ENCODE measurements around the gene ANKS3.

ANKS3 gene

GRCh38 chr16:4677390-4677789 lies 56.7 kb downstream of the ANKS3 start:
- H3K79me1 ChIP-seq (ENCODE audit: low read depth, low read length), result peaks cover 6% of the 10 kb centered on the region
- no peak overlapping the region for H4K91ac ChIP-seq (ENCODE audit: low read depth, low read length, poor library complexity)
- no peaks in the 10 kb centered on the region for H3K9me3 ChIP-seq (replicated peaks in 1 of 2; ENCODE audit: control insufficient read depth in 2 of 2, insufficient read depth in 1 of 2, low read depth in 1 of 2, low read length in 2 of 2)
- no peaks in the 10 kb centered on the region for H3K4me1 ChIP-seq (ENCODE audit: control insufficient read depth in 2 of 2, insufficient read depth in 1 of 2, low read depth in 1 of 2, low read length in 2 of 2)
- no peak overlapping the region for H2BK15ac ChIP-seq (ENCODE audit: low read length)
- H3K4me2 ChIP-seq (ENCODE audit: insufficient read depth, low read length, poor library complexity, severe bottlenecking), result no peak overlapping the region
- H2BK120ac ChIP-seq (ENCODE audit: low read depth, low read length), result no peak overlapping the region
- no peak overlapping the region for H2AFZ ChIP-seq (ENCODE audit: low read length)
- DNase-seq (ENCODE audit: low spot score), result no peak
- no peak overlapping the region for H3K18ac ChIP-seq (ENCODE audit: low read length)
- no peak overlapping the region for H3K27ac ChIP-seq (replicated peaks; ENCODE audit: low read length)
- H3K27me3 ChIP-seq (ENCODE audit: control insufficient read depth in 3 of 3, insufficient read depth in 3 of 3, low read depth in 1 of 3, low read length in 3 of 3), result no peaks in the 10 kb centered on the region
- H3K4me3 ChIP-seq (ENCODE audit: low read length in 2 of 2), result no peak overlapping the region
- H2AK5ac ChIP-seq (ENCODE audit: low read depth, low read length), result no peak overlapping the region
- WGBS, 2 donors (ENCODE audit: extremely low coverage in 2 of 2, insufficient read length in 2 of 2, insufficient replicate concordance in 1 of 2), result no CpG with 5 or more reads among the region's 17 CpGs
- no peak overlapping the region for H3K23ac ChIP-seq (ENCODE audit: low read depth, low read length, poor library complexity)
- H3K9ac ChIP-seq (ENCODE audit: low read depth, low read length, poor library complexity), result no peak overlapping the region
- H2BK5ac ChIP-seq (ENCODE audit: low read length), result no peak overlapping the region
- H4K8ac ChIP-seq (ENCODE audit: low read depth, low read length), result peak overlapping the region; percentile 92
- H3K14ac ChIP-seq (ENCODE audit: low read length), result no peak overlapping the region
- peak overlapping the region; percentile 23 for H3K4ac ChIP-seq (ENCODE audit: low read length)
- peaks cover 16 to 70% of the 10 kb centered on the region in 2 donors for H3K36me3 ChIP-seq (replicated peaks in 1 of 2; ENCODE audit: control insufficient read depth in 2 of 2, insufficient read depth in 2 of 2, low read length in 2 of 2)
- no peak overlapping the region for H2BK12ac ChIP-seq (ENCODE audit: low read length)

DNA sequence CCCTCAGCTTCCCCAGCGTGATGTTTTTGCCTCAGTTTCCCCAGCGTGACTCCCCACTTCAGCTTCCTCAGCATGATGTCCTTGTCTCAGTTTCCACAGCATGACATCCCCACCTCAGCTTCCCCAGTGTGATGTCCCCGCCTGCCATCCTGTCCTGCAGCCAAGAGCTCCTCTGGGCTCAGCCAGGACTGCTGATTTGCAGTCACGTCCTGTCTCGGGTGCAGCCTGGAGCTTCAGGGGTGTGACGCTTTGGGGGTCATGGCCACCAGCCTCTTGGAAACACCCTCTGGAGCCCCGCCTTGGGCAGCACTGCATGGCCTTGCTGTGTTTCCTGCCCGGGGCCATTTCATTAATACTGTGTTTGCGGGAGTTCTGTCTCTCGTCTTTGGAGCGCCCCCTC lies 57.2 kb downstream of the ANKS3 start:
- Histone ChIP-seq H2BK12ac (ENCODE audit: low read length) (no peak overlapping the region), H2BK15ac (ENCODE audit: low read length) (no peak overlapping the region), H3K27me3 (ENCODE audit: control insufficient read depth in 3 of 3, insufficient read depth in 3 of 3, low read depth in 1 of 3, low read length in 3 of 3) (no peaks in the 10 kb centered on the region), H2AFZ (ENCODE audit: low read length) (no peak overlapping the region), H3K23ac (ENCODE audit: low read depth, low read length, poor library complexity) (no peak overlapping the region), H3K4ac (ENCODE audit: low read length) (no peak overlapping the region), H2BK5ac (ENCODE audit: low read length) (no peak overlapping the region), H3K9ac (ENCODE audit: low read depth, low read length, poor library complexity) (no peak overlapping the region), H4K91ac (ENCODE audit: low read depth, low read length, poor library complexity) (no peak overlapping the region), H3K36me3 (replicated peaks in 1 of 2; ENCODE audit: control insufficient read depth in 2 of 2, insufficient read depth in 2 of 2, low read length in 2 of 2) (peaks cover 11 to 68% of the 10 kb centered on the region in 2 donors), H3K9me3 (replicated peaks in 1 of 2; ENCODE audit: control insufficient read depth in 2 of 2, insufficient read depth in 1 of 2, low read depth in 1 of 2, low read length in 2 of 2) (no peaks in the 10 kb centered on the region), H3K4me2 (ENCODE audit: insufficient read depth, low read length, poor library complexity, severe bottlenecking) (no peak overlapping the region), H3K79me1 (ENCODE audit: low read depth, low read length) (peaks cover 6% of the 10 kb centered on the region), H3K18ac (ENCODE audit: low read length) (peak overlapping the region; percentile 17), H3K14ac (ENCODE audit: low read length) (no peak overlapping the region), H4K8ac (ENCODE audit: low read depth, low read length) (peak overlapping the region; percentile 86), H3K4me3 (ENCODE audit: low read length in 2 of 2) (no peak overlapping the region), H2AK5ac (ENCODE audit: low read depth, low read length) (no peak overlapping the region), H3K4me1 (ENCODE audit: control insufficient read depth in 2 of 2, insufficient read depth in 1 of 2, low read depth in 1 of 2, low read length in 2 of 2) (no peaks in the 10 kb centered on the region), H2BK120ac (ENCODE audit: low read depth, low read length) (no peak overlapping the region), H3K27ac (replicated peaks; ENCODE audit: low read length) (no peak overlapping the region)
- no CpG with 5 or more reads among the region's 11 CpGs for WGBS, 2 donors (ENCODE audit: extremely low coverage in 2 of 2, insufficient read length in 2 of 2, insufficient replicate concordance in 1 of 2)
- DNase-seq (ENCODE audit: low spot score), result no peak

DNA sequence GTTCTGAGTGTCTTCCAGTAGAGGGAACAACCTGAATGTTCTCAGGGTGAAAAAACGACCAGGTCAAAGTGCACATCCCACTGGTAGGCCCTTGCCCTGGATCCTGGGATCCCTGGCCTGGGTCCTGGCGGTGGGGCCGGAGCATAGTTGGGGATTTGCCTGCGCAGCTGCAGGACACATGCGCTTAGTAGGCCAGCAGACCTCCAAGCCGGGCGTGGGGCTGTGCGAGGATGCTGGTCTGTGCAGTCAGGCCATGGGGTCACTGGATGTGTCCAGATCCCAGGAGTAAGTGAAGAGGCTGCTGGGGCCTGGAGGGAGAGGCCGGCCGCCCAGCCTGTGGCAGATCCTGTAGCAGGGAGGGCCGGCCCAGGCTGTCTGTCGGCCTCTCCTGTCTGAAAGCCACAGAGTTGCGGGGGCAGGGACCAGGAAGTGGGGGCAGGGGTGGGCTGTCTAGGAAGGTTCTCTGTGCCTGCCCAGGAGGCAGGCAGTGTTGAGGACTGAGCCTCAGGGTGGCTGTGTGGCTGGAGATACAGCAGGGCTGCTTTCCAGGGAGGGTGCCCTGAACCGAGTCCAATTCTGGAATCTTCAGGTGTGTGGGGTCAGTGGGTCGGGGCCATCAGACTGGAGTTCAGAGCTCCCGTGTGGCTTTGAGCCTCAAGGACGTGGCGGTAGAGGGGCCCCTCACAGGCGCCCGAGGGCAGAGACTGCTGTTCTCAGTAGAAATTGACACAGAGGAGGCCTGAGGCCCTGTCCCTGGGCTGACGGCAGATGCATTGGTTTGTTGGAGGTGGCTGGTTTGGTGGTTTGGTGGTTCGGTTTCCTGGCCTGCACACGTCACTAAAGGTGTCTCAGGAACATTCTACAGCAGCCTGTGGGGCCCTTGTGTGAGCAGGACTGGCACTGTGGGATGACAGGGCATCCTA lies 57.9 kb downstream of the ANKS3 start:
- Histone ChIP-seq H2AK5ac (ENCODE audit: low read depth, low read length) (no peak overlapping the region), H2BK120ac (ENCODE audit: low read depth, low read length) (no peak overlapping the region), H2AFZ (ENCODE audit: low read length) (no peak overlapping the region), H3K4me1 (ENCODE audit: control insufficient read depth in 2 of 2, insufficient read depth in 1 of 2, low read depth in 1 of 2, low read length in 2 of 2) (no peaks in the 10 kb centered on the region), H3K27ac (replicated peaks; ENCODE audit: low read length) (no peak overlapping the region), H3K27me3 (ENCODE audit: control insufficient read depth in 3 of 3, insufficient read depth in 3 of 3, low read depth in 1 of 3, low read length in 3 of 3) (no peaks in the 10 kb centered on the region), H3K36me3 (replicated peaks in 1 of 2; ENCODE audit: control insufficient read depth in 2 of 2, insufficient read depth in 2 of 2, low read length in 2 of 2) (peaks cover 12 to 67% of the 10 kb centered on the region in 2 donors), H3K9me3 (replicated peaks in 1 of 2; ENCODE audit: control insufficient read depth in 2 of 2, insufficient read depth in 1 of 2, low read depth in 1 of 2, low read length in 2 of 2) (no peaks in the 10 kb centered on the region), H3K23ac (ENCODE audit: low read depth, low read length, poor library complexity) (no peak overlapping the region), H3K4me2 (ENCODE audit: insufficient read depth, low read length, poor library complexity, severe bottlenecking) (no peak overlapping the region), H3K4me3 (ENCODE audit: low read length in 2 of 2) (no peak overlapping the region), H2BK15ac (ENCODE audit: low read length) (no peak overlapping the region), H4K8ac (ENCODE audit: low read depth, low read length) (peak overlapping the region; percentile 86), H2BK5ac (ENCODE audit: low read length) (peak overlapping the region; percentile 82), H3K14ac (ENCODE audit: low read length) (no peak overlapping the region), H4K91ac (ENCODE audit: low read depth, low read length, poor library complexity) (no peak overlapping the region), H3K9ac (ENCODE audit: low read depth, low read length, poor library complexity) (no peak overlapping the region), H3K4ac (ENCODE audit: low read length) (no peak overlapping the region), H3K79me1 (ENCODE audit: low read depth, low read length) (peaks cover 3% of the 10 kb centered on the region), H3K18ac (ENCODE audit: low read length) (no peak overlapping the region), H2BK12ac (ENCODE audit: low read length) (no peak overlapping the region)
- no peak for DNase-seq (ENCODE audit: low spot score)
- WGBS, 2 donors (ENCODE audit: extremely low coverage in 2 of 2, insufficient read length in 2 of 2, insufficient replicate concordance in 1 of 2), result no CpG with 5 or more reads among the region's 23 CpGs

DNA sequence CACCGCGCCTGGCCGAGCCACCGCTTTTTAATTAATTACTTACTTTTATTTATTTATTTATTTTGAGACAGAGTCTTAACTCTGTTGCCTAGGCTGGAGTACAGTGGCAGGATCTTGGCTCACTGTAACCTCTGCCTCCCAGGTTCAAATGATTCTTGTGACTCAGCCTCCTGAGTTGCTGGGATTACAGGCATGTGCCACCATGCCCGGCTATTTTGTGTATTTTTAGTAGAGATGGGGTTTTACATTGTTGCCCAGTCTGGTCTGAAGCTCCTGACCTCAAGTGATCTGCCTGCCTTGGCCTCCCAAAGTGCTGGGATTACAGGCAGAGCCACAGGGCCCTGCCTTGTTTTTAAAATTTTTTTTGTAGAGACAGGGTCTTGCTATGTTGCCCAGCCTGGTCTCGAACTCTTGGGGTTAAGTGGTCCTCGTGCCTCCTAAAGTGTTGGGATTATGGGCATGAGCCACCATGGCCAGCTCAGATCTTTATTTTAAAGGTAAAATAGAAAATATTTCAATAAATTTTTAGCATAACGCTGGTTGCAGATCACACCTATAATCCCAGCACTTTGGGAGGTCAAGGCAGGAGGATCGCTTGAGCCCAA lies 59.0 kb downstream of the ANKS3 start:
- H3K27ac ChIP-seq (replicated peaks; ENCODE audit: low read length), result no peak overlapping the region
- no peak overlapping the region for H3K23ac ChIP-seq (ENCODE audit: low read depth, low read length, poor library complexity)
- no CpG with 5 or more reads among the region's 9 CpGs for WGBS, 2 donors (ENCODE audit: extremely low coverage in 2 of 2, insufficient read length in 2 of 2, insufficient replicate concordance in 1 of 2)
- no peaks in the 10 kb centered on the region for H3K27me3 ChIP-seq (ENCODE audit: control insufficient read depth in 3 of 3, insufficient read depth in 3 of 3, low read depth in 1 of 3, low read length in 3 of 3)
- no peak overlapping the region for H2BK15ac ChIP-seq (ENCODE audit: low read length)
- H3K36me3 ChIP-seq (replicated peaks in 1 of 2; ENCODE audit: control insufficient read depth in 2 of 2, insufficient read depth in 2 of 2, low read length in 2 of 2), result peaks cover 12 to 68% of the 10 kb centered on the region in 2 donors
- DNase-seq (ENCODE audit: low spot score), result no peak
- no peak overlapping the region for H3K18ac ChIP-seq (ENCODE audit: low read length)
- H3K9me3 ChIP-seq (replicated peaks in 1 of 2; ENCODE audit: control insufficient read depth in 2 of 2, insufficient read depth in 1 of 2, low read depth in 1 of 2, low read length in 2 of 2), result no peaks in the 10 kb centered on the region
- H3K4ac ChIP-seq (ENCODE audit: low read length), result no peak overlapping the region
- H3K4me2 ChIP-seq (ENCODE audit: insufficient read depth, low read length, poor library complexity, severe bottlenecking), result no peak overlapping the region
- no peak overlapping the region for H4K8ac ChIP-seq (ENCODE audit: low read depth, low read length)
- H2BK120ac ChIP-seq (ENCODE audit: low read depth, low read length), result no peak overlapping the region
- H3K4me1 ChIP-seq (ENCODE audit: control insufficient read depth in 2 of 2, insufficient read depth in 1 of 2, low read depth in 1 of 2, low read length in 2 of 2), result no peaks in the 10 kb centered on the region
- H3K79me1 ChIP-seq (ENCODE audit: low read depth, low read length), result peaks cover 3% of the 10 kb centered on the region
- no peak overlapping the region for H2BK12ac ChIP-seq (ENCODE audit: low read length)
- H2AFZ ChIP-seq (ENCODE audit: low read length), result no peak overlapping the region
- H3K9ac ChIP-seq (ENCODE audit: low read depth, low read length, poor library complexity), result no peak overlapping the region
- no peak overlapping the region for H2BK5ac ChIP-seq (ENCODE audit: low read length)
- H3K14ac ChIP-seq (ENCODE audit: low read length), result no peak overlapping the region
- no peak overlapping the region for H4K91ac ChIP-seq (ENCODE audit: low read depth, low read length, poor library complexity)
- no peak overlapping the region for H2AK5ac ChIP-seq (ENCODE audit: low read depth, low read length)
- H3K4me3 ChIP-seq (ENCODE audit: low read length in 2 of 2), result no peak overlapping the region

All from neuronal stem cell (in vitro differentiated cells).